AG04450 (cell line): Measurements from ENCODE around the gene MEGF6. TPM values are rescaled to one million over a fixed set of nuclear protein-coding genes. Genes with fewer than 3 reads are reported as not detected.
A peak's percentile ranks its signal among the peaks of the same experiment; 100 is the strongest.

Source experiments
- CTCF ChIA-PET: fragments of 300-600, 350-600 bp; formaldehyde crosslinking; extraction: SDS; loops from one replicate; lab custom pipeline; 2022; ENCODE audit warnings: antibody characterized with exemption, inconsistent platforms; lab: Charles Lee
- POLR2A ChIA-PET: fragments of 350-600 bp; formaldehyde crosslinking; extraction: SDS; loops from one replicate; lab custom pipeline; 2021; ENCODE audit warnings: antibody characterized with exemption, inconsistent platforms; lab: Yijun Ruan, JAX
- DNase-seq: peaks from one replicate; pipeline ENCODE4 v3.0.0-alpha.2; 2011; ENCODE audit warnings: low read depth, low spot score
- H3K27ac ChIP-seq: one replicate; pipeline ENCODE4 v1.5.1; 2012; ENCODE audit warnings: low read depth, low read length, control low read depth
- H3K27me3 ChIP-seq: one replicate; pipeline ENCODE4 v1.6.0; 2012; ENCODE audit warnings: low read length; ENCODE audit not compliant: control insufficient read depth, insufficient read depth
- H3K4me3 ChIP-seq: 2 replicates; pipeline ENCODE4 v1.5.1; 2011; ENCODE audit warnings: mild to moderate bottlenecking, low read depth, low read length, control low read depth
- H3K9me3 ChIP-seq: 2 replicates; pipeline ENCODE4 v1.5.1; 2012; ENCODE audit warnings: low read length; ENCODE audit not compliant: control insufficient read depth, insufficient read depth
- CTCF ChIP-seq: IDR thresholded peaks from 2 replicates; pipeline ENCODE4 v1.5.1; 2011; ENCODE audit warnings: low read depth, low read length, control low read depth, inconsistent platforms
- polyA plus RNA-seq: library from polyadenylated mRNA; depleted of rRNA; stranded (reverse); fragments of >200 nt; gene quantifications from 2 replicates; pipeline ENCODE4 v1.2.3, GENCODE V29; 2011

MEGF6 gene
- polyA plus RNA-seq, 1 experiment, result 0.45 TPM

GRCh38 chr1:3548156-3548893, 63.0 kb downstream of the MEGF6 start:
- H3K9me3 ChIP-seq, result no peaks in the 10 kb centered on the region; the same call in 1 of the 2 replicates
- H3K4me3 ChIP-seq, result no peak overlapping the region
- ChIA-PET CTCF (interaction anchor here (1.8 kb wide), 1 partner anchor 71 kb away, joined by 7 read pairs; no protein-coding TSS in a partner anchor), POLR2A (no interaction called here)
- peak; percentile 24 for DNase-seq
- TF ChIP-seq CTCF, result no peak
- H3K27me3 ChIP-seq, result peaks cover 3% of the 10 kb centered on the region
- no peak overlapping the region for H3K27ac ChIP-seq

GRCh38 chr1:3547055-3548005, 64.0 kb downstream of the MEGF6 start:
- CTCF ChIA-PET, result no interaction called here
- peaks cover 3% of the 10 kb centered on the region for H3K27me3 ChIP-seq
- H3K4me3 ChIP-seq, result no peak overlapping the region
- DNase-seq, result no peak
- no peak overlapping the region for H3K27ac ChIP-seq
- POLR2A ChIA-PET, result no interaction called here
- H3K9me3 ChIP-seq, result no peaks in the 10 kb centered on the region; the same call in 1 of the 2 replicates
- no peak for TF ChIP-seq CTCF

GRCh38 chr1:3546048-3546384, 65.3 kb downstream of the MEGF6 start:
- no peak for DNase-seq
- Histone ChIP-seq H3K4me3 (no peak overlapping the region), H3K27ac (no peak overlapping the region), H3K27me3 (peaks cover 3% of the 10 kb centered on the region), H3K9me3 (peaks cover 7% of the 10 kb centered on the region; the same call in 1 of the 2 replicates)
- POLR2A ChIA-PET, result no interaction called here
- TF ChIP-seq CTCF, result no peak
- CTCF ChIA-PET, result interaction anchor here (1.5 kb wide), 1 partner anchor 73 kb away, joined by 5 read pairs; no protein-coding TSS in a partner anchor

GRCh38 chr1:3545363-3546047, 65.8 kb downstream of the MEGF6 start:
- POLR2A ChIA-PET, result no interaction called here
- DNase-seq, result no peak
- Histone ChIP-seq H3K9me3 (peaks cover 12% of the 10 kb centered on the region; the same call in 1 of the 2 replicates), H3K4me3 (no peak overlapping the region), H3K27ac (no peak overlapping the region), H3K27me3 (peaks cover 3% of the 10 kb centered on the region)
- CTCF ChIA-PET, result interaction anchor here (1.5 kb wide), 1 partner anchor 74 kb away, joined by 5 read pairs; no protein-coding TSS in a partner anchor
- no peak for TF ChIP-seq CTCF
